ENCODE data around the gene ZNF362.
"Not testable (repeated sequence)": the region's sequence is repeated elsewhere in the genome, so short reads cannot be mapped to it uniquely, and the experiment has no call there.

The ZNF362 gene

GRCh38 chr1:33289858-33290154, 33.5 kb downstream of the ZNF362 start:
- DNase-seq: no peak

GRCh38 chr1:33290615-33291014, 34.3 kb downstream of the ZNF362 start:
- DNase-seq: not testable (repeated sequence)

GRCh38 chr1:33292726-33293340, 36.5 kb downstream of the ZNF362 start:
- no peak for DNase-seq

GRCh38 chr1:33294071-33295010, 38.0 kb downstream of the ZNF362 start:
- no peak for DNase-seq

- no peak for DNase-seq
Observed at GRCh38 chr1:33295023-33295422, 38.7 kb downstream of the ZNF362 start.

- DNase-seq: peak; percentile 87
Observed at GRCh38 chr1:33295450-33296081, 39.3 kb downstream of the ZNF362 start.

- DNase-seq: no peak
Observed at GRCh38 chr1:33296082-33296458, 39.8 kb downstream of the ZNF362 start.

GRCh38 chr1:33296824-33297223, 40.5 kb downstream of the ZNF362 start:
- DNase-seq: no peak

GRCh38 chr1:33297911-33298622, 41.8 kb downstream of the ZNF362 start:
- no peak for DNase-seq

GRCh38 chr1:33298623-33299277, 42.5 kb downstream of the ZNF362 start:
- DNase-seq: peak; percentile 14

- no peak for DNase-seq
Observed at GRCh38 chr1:33299461-33300155, 43.3 kb downstream of the ZNF362 start.

GRCh38 chr1:33300673-33301072, 44.4 kb downstream of the ZNF362 start:
- DNase-seq: no peak

- no peak for DNase-seq
Observed at GRCh38 chr1:33301273-33301984, 45.1 kb downstream of the ZNF362 start.

- no peak for DNase-seq
Observed at GRCh38 chr1:33302325-33302724, 46.0 kb downstream of the ZNF362 start.

- no peak for DNase-seq
Observed at GRCh38 chr1:33305016-33305415, 48.7 kb downstream of the ZNF362 start.

GRCh38 chr1:33305816-33306652, 49.7 kb downstream of the ZNF362 start:
- DNase-seq: no peak

- DNase-seq: no peak
Observed at GRCh38 chr1:33306653-33307493, 50.6 kb downstream of the ZNF362 start.

- DNase-seq: no peak
Observed at GRCh38 chr1:33307494-33307864, 51.2 kb downstream of the ZNF362 start.

GRCh38 chr1:33309351-33309750, 53.1 kb downstream of the ZNF362 start:
- not testable (repeated sequence) for DNase-seq

GRCh38 chr1:33310702-33311101, 54.4 kb downstream of the ZNF362 start:
- DNase-seq: no peak
